ENCODE measurements around the gene PLPP4. TPM values are rescaled to one million over a fixed set of nuclear protein-coding genes. Genes with fewer than 3 reads are reported as not detected.

PLPP4 gene
- total RNA-seq, 1 donor from 2014 or later: not detected

DNA sequence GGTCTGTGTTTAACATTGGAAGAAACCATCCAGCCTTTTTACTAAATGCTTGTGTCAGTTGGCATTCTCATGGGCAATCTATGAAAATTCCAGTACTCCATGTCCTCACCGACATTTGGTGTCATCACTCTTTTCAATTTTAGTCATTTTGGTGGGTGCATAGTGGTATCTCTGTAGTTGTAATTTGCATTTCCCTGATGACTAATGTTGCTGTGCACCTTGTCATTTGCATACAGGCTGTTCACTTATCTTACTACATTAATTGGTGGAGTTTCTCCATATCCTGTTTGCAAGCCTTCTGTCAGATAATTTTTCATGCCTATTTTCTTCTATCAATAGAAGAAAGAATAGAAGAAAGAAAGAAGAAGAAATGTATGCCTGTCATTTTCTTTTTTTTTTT lies 73.7 kb downstream of the PLPP4 start:
- H3K27me3 ChIP-seq (ENCODE audit: low read depth): no peaks in the 10 kb centered on the region
- ATAC-seq: no peak
- H3K4me3 ChIP-seq: no peak overlapping the region
- intact Hi-C loops (cut with DNase I): no loop called here
- no peak for DNase-seq
- TF ChIP-seq, protein P1, sequence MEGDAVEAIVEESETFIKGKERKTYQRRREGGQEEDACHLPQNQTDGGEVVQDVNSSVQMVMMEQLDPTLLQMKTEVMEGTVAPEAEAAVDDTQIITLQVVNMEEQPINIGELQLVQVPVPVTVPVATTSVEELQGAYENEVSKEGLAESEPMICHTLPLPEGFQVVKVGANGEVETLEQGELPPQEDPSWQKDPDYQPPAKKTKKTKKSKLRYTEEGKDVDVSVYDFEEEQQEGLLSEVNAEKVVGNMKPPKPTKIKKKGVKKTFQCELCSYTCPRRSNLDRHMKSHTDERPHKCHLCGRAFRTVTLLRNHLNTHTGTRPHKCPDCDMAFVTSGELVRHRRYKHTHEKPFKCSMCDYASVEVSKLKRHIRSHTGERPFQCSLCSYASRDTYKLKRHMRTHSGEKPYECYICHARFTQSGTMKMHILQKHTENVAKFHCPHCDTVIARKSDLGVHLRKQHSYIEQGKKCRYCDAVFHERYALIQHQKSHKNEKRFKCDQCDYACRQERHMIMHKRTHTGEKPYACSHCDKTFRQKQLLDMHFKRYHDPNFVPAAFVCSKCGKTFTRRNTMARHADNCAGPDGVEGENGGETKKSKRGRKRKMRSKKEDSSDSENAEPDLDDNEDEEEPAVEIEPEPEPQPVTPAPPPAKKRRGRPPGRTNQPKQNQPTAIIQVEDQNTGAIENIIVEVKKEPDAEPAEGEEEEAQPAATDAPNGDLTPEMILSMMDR (IDR thresholded peaks at IDR 0.05): no peak
- no peaks in the 10 kb centered on the region for H3K9me3 ChIP-seq
- H3K36me3 ChIP-seq: no peaks in the 10 kb centered on the region
- no peaks in the 10 kb centered on the region for H3K4me1 ChIP-seq
- no peak overlapping the region for H3K27ac ChIP-seq

DNA sequence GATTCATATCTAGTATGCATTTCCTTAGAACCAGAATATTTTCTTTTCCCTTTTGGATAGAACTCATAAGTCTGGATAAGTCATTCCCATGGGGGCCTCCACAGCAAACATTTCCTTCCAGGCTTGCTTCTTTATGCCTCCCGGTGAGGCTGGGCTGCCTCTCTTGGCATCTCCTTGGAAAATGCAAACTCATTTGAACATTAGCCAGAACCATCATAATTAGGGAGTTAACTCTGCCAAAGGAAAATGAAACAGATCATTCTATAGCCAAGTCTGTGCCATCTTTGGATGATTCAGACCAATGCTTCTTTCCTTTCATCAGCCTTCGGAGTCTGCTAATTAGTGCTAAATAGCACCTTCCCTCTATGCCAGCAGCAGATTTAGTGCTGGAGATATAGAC lies 81.1 kb downstream of the PLPP4 start:
- DNase-seq: no peak
- Histone ChIP-seq H3K4me1 (no peaks in the 10 kb centered on the region), H3K4me3 (no peak overlapping the region), H3K27ac (no peak overlapping the region), H3K36me3 (no peaks in the 10 kb centered on the region), H3K27me3 (ENCODE audit: low read depth) (no peaks in the 10 kb centered on the region), H3K9me3 (no peaks in the 10 kb centered on the region)
- intact Hi-C loops (cut with DNase I): no loop called here
- ATAC-seq: no peak
- TF ChIP-seq, protein P1 (IDR thresholded peaks at IDR 0.05): no peak

DNA sequence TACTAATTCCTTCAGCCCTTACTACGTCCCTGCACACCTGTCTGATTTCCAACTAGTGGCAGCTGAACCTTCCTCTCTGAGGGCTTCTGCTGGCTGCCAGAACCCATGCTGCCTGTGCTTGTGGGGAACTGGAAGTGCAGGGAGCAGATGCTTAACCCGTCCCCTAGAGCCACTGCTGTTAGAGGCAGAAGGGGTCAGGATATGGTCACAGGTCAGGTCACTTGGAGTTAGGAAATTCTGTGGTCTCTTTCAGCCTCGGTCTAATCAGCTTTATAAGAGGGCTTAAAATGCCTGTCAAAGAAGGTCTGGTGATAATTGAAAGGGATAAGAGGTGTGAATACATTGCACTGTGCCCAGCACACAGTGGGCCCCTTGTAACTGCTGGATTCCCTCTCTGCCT lies 82.0 kb downstream of the PLPP4 start:
- no peaks in the 10 kb centered on the region for H3K9me3 ChIP-seq
- no peaks in the 10 kb centered on the region for H3K4me1 ChIP-seq
- H3K27ac ChIP-seq: no peak overlapping the region
- intact Hi-C loops (cut with DNase I): no loop called here
- TF ChIP-seq, protein P1 (IDR thresholded peaks at IDR 0.05): no peak
- H3K36me3 ChIP-seq: no peaks in the 10 kb centered on the region
- H3K4me3 ChIP-seq: no peak overlapping the region
- H3K27me3 ChIP-seq (ENCODE audit: low read depth): no peaks in the 10 kb centered on the region
- DNase-seq: no peak
- no peak for ATAC-seq

DNA sequence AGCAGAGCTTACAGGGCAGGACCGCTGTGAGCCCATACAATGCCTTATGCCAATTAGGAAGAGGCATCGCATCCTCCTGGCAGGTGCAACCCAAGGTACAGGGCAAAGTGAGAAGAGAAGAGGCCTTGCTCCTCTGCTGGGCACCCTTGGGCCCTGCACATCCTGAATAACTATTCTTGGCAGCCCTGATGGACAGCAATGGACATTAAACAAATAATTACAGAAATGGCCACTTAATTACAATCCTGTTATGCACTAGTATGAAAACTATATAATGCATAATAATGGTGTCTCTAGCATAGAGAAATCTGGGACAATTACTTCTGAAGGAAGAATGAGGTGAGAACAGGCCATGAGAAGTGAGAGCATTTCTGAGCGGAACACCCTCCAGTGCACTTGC lies 83.5 kb downstream of the PLPP4 start:
- DNase-seq (no peak), ATAC-seq (no peak)
- Histone ChIP-seq H3K4me3 (no peak overlapping the region), H3K27ac (no peak overlapping the region), H3K36me3 (no peaks in the 10 kb centered on the region), H3K27me3 (ENCODE audit: low read depth) (no peaks in the 10 kb centered on the region), H3K9me3 (no peaks in the 10 kb centered on the region), H3K4me1 (no peaks in the 10 kb centered on the region)
- TF ChIP-seq, protein P1 (IDR thresholded peaks at IDR 0.05): no peak
- intact Hi-C loops (cut with DNase I): no loop called here

DNA sequence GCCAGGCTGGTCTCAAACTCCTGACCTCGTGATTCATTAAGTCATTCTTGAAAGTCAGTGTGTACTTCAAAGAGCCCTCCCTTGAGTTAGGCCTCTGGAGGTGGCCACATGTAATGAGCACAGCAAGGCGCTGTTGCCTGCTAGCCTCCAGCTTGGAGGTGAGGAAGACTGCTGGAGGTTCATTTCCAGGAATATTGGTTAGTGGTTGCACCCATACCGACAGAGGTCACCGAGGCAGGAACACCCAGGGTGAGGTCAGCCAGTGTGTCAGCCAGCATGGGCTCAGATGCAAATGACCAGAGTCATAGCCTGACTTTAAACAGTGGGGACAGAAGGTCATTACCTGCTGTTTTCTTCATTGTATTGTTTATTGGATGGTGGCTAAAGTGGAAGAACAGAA lies 85.0 kb downstream of the PLPP4 start:
- Histone ChIP-seq H3K4me3 (no peak overlapping the region), H3K36me3 (no peaks in the 10 kb centered on the region), H3K27ac (no peak overlapping the region), H3K27me3 (ENCODE audit: low read depth) (no peaks in the 10 kb centered on the region), H3K9me3 (no peaks in the 10 kb centered on the region), H3K4me1 (no peaks in the 10 kb centered on the region)
- DNase-seq (no peak), ATAC-seq (no peak)
- intact Hi-C loops (cut with DNase I): no loop called here
- TF ChIP-seq, protein P1 (IDR thresholded peaks at IDR 0.05): no peak

DNA sequence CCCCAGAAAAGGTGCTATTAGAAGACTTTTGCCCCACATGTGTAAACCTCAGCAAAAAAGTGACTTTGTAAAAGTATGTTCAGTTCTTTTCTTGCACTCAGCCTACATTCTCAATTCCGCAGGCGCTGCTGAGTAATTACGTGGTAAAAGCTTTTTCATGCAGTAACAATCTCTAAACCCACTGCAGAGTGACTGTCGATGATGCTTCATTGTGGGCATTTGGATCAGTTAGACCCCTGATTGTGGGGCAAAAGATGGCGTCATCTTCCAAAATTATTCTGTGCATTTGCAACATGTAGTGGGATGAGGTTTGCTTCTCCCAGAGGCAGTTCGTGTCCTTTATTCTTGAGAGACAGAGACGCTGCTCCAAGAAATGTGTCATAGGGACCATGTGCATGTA lies 85.6 kb downstream of the PLPP4 start:
- no peaks in the 10 kb centered on the region for H3K4me1 ChIP-seq
- no peak for ATAC-seq
- H3K36me3 ChIP-seq: no peaks in the 10 kb centered on the region
- no peak for DNase-seq
- no peak overlapping the region for H3K27ac ChIP-seq
- TF ChIP-seq, protein P1 (IDR thresholded peaks at IDR 0.05): no peak
- H3K4me3 ChIP-seq: no peak overlapping the region
- H3K9me3 ChIP-seq: no peaks in the 10 kb centered on the region
- no peaks in the 10 kb centered on the region for H3K27me3 ChIP-seq (ENCODE audit: low read depth)
- intact Hi-C loops (cut with DNase I): no loop called here
